GM04504 (cell line): ENCODE measurements around the gene OXER1.

ENCODE experiments used
- DNase-seq: peaks from one replicate; pipeline ENCODE4 v3.0.0-alpha.2; 2012; ENCODE audit warnings: low read depth

The OXER1 gene, protein sequence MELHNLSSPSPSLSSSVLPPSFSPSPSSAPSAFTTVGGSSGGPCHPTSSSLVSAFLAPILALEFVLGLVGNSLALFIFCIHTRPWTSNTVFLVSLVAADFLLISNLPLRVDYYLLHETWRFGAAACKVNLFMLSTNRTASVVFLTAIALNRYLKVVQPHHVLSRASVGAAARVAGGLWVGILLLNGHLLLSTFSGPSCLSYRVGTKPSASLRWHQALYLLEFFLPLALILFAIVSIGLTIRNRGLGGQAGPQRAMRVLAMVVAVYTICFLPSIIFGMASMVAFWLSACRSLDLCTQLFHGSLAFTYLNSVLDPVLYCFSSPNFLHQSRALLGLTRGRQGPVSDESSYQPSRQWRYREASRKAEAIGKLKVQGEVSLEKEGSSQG

GRCh38 chr2:42764096-42764495 lies at the start of gene OXER1:
Gene OXER1 (minus strand): TSS chr2:42764135. CDS start chr2:42764062, 73 bp downstream.
- DNase-seq: no peak

- no peak for DNase-seq
These were observed 49.1 kb upstream of the OXER1 start for GRCh38 chr2:42812899-42813479.

DNA sequence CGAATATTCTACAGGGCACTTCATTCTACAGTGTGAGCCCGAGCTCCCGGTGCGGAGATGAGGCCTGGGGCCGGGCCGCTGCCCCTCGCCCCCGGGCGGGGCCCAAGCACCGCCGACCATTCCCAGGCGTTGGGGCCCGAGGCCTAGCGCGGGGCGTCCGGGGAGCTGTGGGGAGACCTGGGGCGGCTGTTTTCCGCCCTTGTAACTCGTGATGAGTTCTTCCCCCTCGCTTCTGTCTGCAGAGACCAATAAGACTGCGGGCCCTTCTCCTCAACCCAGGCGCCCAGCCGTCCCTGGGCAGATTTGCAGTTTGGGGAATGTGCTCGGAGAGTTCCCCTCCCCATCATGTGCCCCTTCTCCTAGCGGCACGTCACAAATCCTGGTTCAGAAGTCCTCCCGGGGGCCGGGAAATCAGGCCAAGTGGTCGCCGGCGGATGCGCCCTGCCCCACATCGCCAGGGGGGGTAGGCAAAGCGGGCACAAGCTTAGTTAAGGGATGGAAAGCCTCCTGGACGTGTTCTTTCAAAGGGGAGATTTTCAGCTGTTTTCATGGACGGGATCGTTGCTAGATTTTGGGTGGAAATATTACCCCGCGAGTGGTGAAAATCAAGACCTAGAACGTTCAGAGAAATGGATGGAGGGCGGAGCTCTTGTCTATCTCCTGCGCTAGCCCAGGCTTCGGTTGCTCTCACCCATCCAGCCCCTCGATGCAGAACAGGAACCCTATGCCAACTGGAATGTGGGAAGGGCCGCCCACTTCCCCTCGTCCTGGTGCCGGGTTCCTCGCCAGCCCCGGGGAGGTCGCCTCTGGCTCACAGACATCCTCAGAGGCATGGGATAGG lies 47.3 kb upstream of the OXER1 start:
- no peak for DNase-seq

- peak; percentile 90 for DNase-seq
These were observed 46.4 kb upstream of the OXER1 start for GRCh38 chr2:42810121-42810970.

DNA sequence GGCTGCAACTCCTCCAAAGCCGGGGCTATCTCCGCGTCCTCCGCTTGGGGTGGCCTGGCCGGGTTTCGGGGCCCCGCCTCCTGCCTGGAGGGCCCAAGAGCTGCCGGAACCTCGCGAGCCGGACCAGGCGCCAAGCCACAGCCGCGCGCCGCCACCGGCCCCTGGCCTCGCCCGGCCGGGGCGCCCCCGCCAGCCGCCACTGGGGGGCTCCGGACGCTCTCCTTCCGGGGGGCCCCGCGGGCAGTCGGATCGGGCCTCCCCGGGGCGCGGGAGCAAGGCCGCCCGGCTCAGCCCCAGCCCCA lies 45.8 kb upstream of the OXER1 start:
- DNase-seq: peak; percentile 56

DNA sequence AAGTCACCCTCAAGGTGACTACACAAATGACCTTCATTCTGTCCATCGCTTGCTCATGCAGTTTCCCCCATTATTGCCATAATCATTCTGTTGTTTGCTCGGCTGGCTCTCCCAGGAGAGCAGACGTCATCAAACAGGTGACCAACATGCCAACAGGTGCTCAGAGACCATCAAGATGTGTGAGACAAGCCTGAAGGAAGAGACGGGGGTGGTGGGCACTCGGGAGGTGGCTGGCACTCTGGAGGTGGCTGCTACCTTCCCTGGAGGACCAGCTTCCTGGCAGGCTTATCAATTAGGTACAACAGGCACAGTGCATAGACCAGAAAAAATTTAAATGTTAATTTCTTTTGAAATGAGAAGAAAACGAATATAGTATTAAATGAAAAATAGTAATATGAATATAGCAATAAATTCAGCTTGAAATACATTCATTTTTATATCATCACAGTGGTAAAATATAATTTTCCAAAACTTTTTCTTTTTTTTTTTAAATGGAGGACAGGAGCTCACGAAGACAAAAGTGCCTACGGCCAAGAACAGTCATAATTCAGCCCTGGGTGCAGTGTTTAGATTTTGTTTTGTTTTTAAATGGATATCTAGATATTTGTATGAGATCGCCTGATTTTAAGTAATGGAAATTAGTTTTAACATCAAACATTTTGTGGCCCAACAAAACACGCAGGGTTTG lies 45.3 kb upstream of the OXER1 start:
- no peak for DNase-seq

DNA sequence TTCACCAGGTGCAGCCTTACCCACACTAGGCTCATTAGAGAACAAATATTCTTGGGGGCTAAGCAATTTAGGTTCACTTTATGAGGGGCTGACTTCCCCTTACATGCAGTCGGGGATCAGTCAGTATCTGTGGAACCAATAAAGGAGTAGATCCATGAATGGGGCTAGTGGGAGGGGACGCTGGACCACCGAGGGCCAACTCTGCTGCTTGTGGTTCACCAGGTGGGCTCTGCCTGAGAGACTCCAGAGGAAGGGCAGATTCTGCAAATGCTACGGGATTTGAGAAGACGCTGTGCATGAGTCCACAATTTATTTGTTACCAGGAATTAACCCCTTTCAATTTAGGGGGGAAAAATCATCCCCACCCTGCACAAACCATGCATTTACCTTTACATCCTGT lies 44.4 kb upstream of the OXER1 start:
- DNase-seq: no peak

- no peak for DNase-seq
These were observed 42.9 kb upstream of the OXER1 start for GRCh38 chr2:42806786-42807185.

DNA sequence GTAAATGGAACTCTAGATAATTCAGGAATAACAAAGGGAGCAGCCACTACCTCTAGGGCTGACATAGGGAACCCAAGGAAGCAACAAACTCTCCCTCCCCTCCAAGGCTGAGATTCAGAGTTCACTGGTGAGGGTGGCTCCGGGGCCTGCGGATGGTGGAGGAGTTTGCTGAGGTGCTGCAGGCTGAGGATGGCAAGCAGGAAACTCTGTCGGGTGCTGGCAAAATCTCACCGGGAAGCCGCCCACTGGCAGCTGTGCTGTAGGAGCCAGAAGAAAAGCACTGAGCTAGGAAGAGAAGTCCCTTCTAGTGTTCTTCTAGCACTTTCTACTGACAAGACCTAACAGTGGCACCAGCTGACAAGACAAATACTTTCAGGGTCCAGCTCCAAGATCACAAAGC lies 41.0 kb upstream of the OXER1 start:
- no peak for DNase-seq

- DNase-seq: no peak
These were observed 40.4 kb upstream of the OXER1 start for GRCh38 chr2:42804338-42804737.

DNA sequence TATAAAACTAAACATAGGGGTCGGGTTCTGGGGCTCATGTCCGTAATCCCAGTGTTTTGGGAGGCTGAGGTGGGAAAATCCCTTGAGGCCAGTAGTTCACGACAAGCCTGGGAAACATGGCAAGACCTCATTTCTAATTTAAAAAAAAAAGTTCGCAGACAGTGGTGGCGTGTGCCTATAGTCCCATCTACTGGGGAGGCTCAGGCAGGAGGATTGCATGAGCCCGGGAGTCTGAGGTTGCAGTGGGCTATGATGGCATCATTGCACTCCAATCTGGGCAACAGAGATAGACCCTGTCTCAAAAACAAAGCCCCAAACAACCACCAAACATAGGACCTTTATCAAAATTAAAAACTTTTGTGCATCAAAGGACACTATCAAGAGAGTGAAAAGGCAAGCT lies 38.2 kb upstream of the OXER1 start:
- no peak for DNase-seq

GRCh38 chr2:42801381-42801780 lies 37.4 kb upstream of the OXER1 start:
- no peak for DNase-seq

DNA sequence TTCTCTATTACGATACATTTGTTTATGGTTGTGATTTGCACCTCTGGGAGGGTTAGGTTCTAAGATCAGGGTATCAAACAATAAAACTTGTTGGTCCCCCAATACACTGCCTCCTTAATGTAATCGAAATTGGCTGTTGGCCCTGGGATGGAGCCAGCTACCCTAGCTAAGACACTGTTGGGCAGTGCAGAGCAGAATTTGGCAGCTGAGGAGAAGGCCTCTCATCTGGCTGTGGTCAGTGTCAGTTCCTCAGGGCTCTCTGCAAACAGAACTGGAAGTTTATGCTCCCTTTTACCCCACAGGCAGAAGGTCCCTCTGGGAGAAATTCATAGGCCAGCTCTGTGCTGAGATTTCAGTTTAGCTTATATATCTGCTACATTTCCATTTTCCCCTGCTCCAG lies 37.0 kb upstream of the OXER1 start:
- DNase-seq: no peak

GRCh38 chr2:42800461-42800962 lies 36.6 kb upstream of the OXER1 start:
- no peak for DNase-seq

- DNase-seq: no peak
These were observed 35.9 kb upstream of the OXER1 start for GRCh38 chr2:42799881-42800280.

GRCh38 chr2:42797281-42797680 lies 33.3 kb upstream of the OXER1 start:
- no peak for DNase-seq

GRCh38 chr2:42796427-42797248 lies 32.7 kb upstream of the OXER1 start:
- DNase-seq: no peak

DNA sequence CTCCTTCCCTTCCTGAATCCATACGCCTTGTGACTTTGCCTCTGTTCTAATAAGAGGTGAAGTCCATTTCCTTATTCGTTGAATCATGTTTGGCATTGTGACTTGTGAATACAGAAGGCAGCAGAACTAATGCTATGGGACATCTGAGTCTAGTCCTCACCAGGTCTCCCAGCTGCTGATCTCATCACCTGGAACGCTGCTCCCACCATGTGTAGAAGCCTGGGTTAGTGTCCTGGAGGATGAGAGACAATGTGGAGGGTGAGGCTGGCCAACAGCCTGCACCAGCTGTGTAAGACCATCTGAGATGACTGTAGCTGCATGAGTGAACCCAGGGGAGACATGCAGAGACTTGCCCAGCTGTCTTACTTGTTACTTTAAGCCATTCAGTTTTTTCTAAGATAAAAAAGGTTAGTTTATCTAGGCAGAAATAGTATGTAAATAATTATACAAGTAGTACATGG lies 31.9 kb upstream of the OXER1 start:
- DNase-seq: no peak

- DNase-seq: no peak
These were observed 31.3 kb upstream of the OXER1 start for GRCh38 chr2:42795275-42795674.

DNA sequence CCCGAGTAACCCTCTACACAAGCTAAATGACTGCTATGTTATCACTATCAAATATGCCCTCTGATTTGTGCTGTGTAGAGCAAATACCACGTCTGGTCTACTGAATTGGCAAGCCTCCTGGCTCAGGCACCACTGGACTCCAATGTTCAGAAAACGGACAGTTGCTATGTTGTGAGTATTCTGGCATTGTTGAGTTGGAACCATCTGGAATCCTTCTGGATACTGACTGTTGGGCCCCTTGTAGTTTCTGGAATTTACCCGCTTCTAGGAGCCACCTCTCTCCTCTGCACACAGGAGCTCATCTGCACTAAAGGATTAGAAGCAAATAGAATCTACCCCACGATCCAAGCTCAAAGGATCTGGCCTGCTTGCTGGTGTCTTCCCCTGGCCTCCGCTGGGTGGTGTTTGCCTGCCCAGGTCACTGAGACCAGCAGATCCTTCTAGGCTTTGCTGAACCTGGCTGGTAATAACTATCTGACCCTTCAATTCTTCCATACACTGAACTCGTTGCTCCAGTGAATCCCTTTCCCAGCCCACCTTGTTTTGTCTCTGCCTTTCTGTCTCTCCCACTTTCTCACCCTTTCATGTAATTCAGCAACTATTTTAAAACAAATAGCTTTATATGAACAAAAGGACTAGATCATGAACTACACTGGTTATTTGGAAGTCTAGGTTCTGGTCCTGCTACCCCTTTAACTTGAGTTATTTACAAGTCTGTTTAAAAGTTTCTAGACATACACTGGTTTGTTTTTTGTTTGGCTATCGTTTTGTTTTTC lies 30.5 kb upstream of the OXER1 start:
- no peak for DNase-seq
